Keratinocyte (primary cell): ENCODE data around the gene DRD3. TPM values are rescaled to one million over a fixed set of nuclear protein-coding genes. Genes with fewer than 3 reads are reported as not detected.

Source experiments
- DNase-seq: peaks from one replicate; pipeline ENCODE4 v3.0.0-alpha.2; 2011; ENCODE audit warnings: low read depth, missing footprints, low spot score
- FAIRE-seq: peaks from 2 replicates; lab custom pipeline; 2011; peaks lifted over from hg19 to GRCh38; lab: Jason Lieb, UNC
- H2AFZ ChIP-seq: 2 replicates; pipeline ENCODE4 v1.6.0; 2012; ENCODE audit warnings: low read length, control low read depth, inconsistent platforms; ENCODE audit not compliant: control insufficient read depth
- H3K27ac ChIP-seq: 2 replicates; pipeline ENCODE4 v1.5.1; 2011; ENCODE audit warnings: low read length; ENCODE audit not compliant: control insufficient read depth, insufficient read depth
- H3K27me3 ChIP-seq: 3 replicates; pipeline ENCODE4 v1.6.0; 2011; ENCODE audit warnings: low read length; ENCODE audit not compliant: control insufficient read depth, insufficient read depth; ENCODE audit errors: extremely low read depth
- H3K36me3 ChIP-seq, 2 experiments: 2 replicates in 1 of 2; 3 replicates in 1 of 2; pipeline ENCODE4 v1.5.1; 2011; ENCODE audit warnings: low read length in 2 of 2, mild to moderate bottlenecking in 1 of 2; ENCODE audit not compliant: control insufficient read depth in 2 of 2, insufficient read depth in 2 of 2; ENCODE audit errors: extremely low read depth in 1 of 2
- H3K4me1 ChIP-seq: 3 replicates; pipeline ENCODE4 v1.5.1; 2011; ENCODE audit warnings: low read length; ENCODE audit not compliant: control insufficient read depth, insufficient read depth; ENCODE audit errors: extremely low read depth
- H3K4me2 ChIP-seq: 3 replicates; pipeline ENCODE4 v1.6.0; 2011; ENCODE audit warnings: low read depth, low read length; ENCODE audit not compliant: control insufficient read depth, insufficient read depth; ENCODE audit errors: extremely low read depth
- H3K4me3 ChIP-seq, 3 experiments: fragments of 200-600 bp in 1 of 3; sonication (generic) in 1 of 3; 2 replicates in 2 of 3; 3 replicates in 1 of 3; pipeline ENCODE4 v1.5.1; 2011 to 2016; ENCODE audit warnings: low read length in 3 of 3, mild to moderate bottlenecking in 3 of 3, control low read depth in 2 of 3, inconsistent platforms in 1 of 3, low read depth in 1 of 3, mixed read lengths in 1 of 3, mixed run types in 1 of 3, moderate library complexity in 1 of 3; ENCODE audit not compliant: control insufficient read depth in 2 of 3, insufficient read depth in 2 of 3; ENCODE audit errors: extremely low read depth in 1 of 3
- H3K79me2 ChIP-seq: 2 replicates; pipeline ENCODE4 v1.6.0; 2012; ENCODE audit warnings: low read length; ENCODE audit not compliant: control insufficient read depth, insufficient read depth
- H3K9ac ChIP-seq: 3 replicates; pipeline ENCODE4 v1.6.0; 2011; ENCODE audit warnings: low read length; ENCODE audit not compliant: control insufficient read depth, insufficient read depth; ENCODE audit errors: extremely low read depth
- H3K9me1 ChIP-seq: 3 replicates; pipeline ENCODE4 v1.6.0; 2011; ENCODE audit warnings: low read length; ENCODE audit not compliant: control insufficient read depth, insufficient read depth; ENCODE audit errors: extremely low read depth
- H3K9me3 ChIP-seq: 2 replicates; pipeline ENCODE4 v1.5.1; 2012; ENCODE audit warnings: low read depth, low read length; ENCODE audit not compliant: control insufficient read depth
- H4K20me1 ChIP-seq: 3 replicates; pipeline ENCODE4 v1.6.0; 2011; ENCODE audit warnings: low read length; ENCODE audit not compliant: control insufficient read depth, insufficient read depth; ENCODE audit errors: extremely low read depth
- EZH2 ChIP-seq: IDR thresholded peaks from one replicate; pipeline ENCODE4 v1.6.1; 2012; ENCODE audit warnings: inconsistent platforms, mild to moderate bottlenecking, low read length, moderate library complexity
- dilution Hi-C: fragments of 300-500 bp; cut with MboI; formaldehyde crosslinking; loops from one replicate; pipeline ENCODE4 v1.7.0; 2020; ENCODE audit warnings: low sequenced_read_pairs; ENCODE audit not compliant: extremely low pct_ligation_motif_present
- polyA plus RNA-seq, 5 experiments: library from polyadenylated mRNA; depleted of rRNA in 3 of 5; stranded (reverse) in 3 of 5; stranded (forward) in 1 of 5; unstranded in 1 of 5; fragments of >200 nt; gene quantifications; 1 replicate in 1 of 5; 2 replicates in 3 of 5; 3 replicates in 1 of 5; pipeline versions ENCODE4 v1.2.1 to v1.2.3, GENCODE V29; 2011 to 2012; ENCODE audit warnings: missing spikeins in 2 of 5, low read depth in 1 of 5, low replicate concordance in 1 of 5
- TF ChIP-seq, protein P1 (sequence below), 3 experiments: IDR thresholded peaks in 1 of 3; conservative IDR thresholded peaks in 1 of 3; optimal IDR thresholded peaks in 1 of 3; 2 replicates in 2 of 3; 3 replicates in 1 of 3; pipeline versions ENCODE3 to v1.5.1; 2011; ENCODE audit warnings: low read length in 3 of 3, mild to moderate bottlenecking in 3 of 3, moderate library complexity in 2 of 3, control low read depth in 1 of 3, inconsistent platforms in 1 of 3; ENCODE audit not compliant: insufficient read depth in 2 of 3; ENCODE audit errors: extremely low read depth in 1 of 3

Gene DRD3
- polyA plus RNA-seq, 1 donor (not counting 4 experiments of a cell fraction or from before 2014, with no cell fraction given), result not detected

DNA sequence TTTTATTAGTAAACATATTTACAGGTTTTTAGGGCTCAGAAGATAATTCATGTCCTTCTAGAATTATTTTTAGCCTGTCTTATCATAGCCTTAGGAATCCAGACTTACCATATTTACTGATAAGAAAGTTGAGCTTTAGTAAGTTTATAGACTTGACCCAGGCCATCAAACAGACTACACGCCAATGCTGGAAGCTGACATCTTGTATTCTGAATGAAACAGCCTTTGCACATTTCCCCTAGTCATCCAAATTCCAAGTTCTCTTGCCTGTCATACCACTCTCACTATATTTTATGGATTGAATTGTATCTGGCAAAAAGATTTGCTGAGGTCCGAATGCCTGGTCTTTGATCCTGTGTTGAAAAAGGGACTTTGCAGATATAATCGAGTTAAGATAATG is 58.6 kb downstream of the DRD3 start:
- Histone ChIP-seq H3K27me3 (no peaks in the 10 kb centered on the region), H3K79me2 (no peaks in the 10 kb centered on the region), H3K4me1 (no peaks in the 10 kb centered on the region), H3K4me2 (no peak overlapping the region), H4K20me1 (no peaks in the 10 kb centered on the region), H2AFZ (no peak overlapping the region), H3K9me1 (no peaks in the 10 kb centered on the region), H3K36me3 (no peaks in the 10 kb centered on the region), H3K9me3 (no peaks in the 10 kb centered on the region), H3K9ac (no peak overlapping the region), H3K4me3 (no peak overlapping the region), H3K27ac (no peak overlapping the region)
- no peak for TF ChIP-seq EZH2
- TF ChIP-seq, protein P1, sequence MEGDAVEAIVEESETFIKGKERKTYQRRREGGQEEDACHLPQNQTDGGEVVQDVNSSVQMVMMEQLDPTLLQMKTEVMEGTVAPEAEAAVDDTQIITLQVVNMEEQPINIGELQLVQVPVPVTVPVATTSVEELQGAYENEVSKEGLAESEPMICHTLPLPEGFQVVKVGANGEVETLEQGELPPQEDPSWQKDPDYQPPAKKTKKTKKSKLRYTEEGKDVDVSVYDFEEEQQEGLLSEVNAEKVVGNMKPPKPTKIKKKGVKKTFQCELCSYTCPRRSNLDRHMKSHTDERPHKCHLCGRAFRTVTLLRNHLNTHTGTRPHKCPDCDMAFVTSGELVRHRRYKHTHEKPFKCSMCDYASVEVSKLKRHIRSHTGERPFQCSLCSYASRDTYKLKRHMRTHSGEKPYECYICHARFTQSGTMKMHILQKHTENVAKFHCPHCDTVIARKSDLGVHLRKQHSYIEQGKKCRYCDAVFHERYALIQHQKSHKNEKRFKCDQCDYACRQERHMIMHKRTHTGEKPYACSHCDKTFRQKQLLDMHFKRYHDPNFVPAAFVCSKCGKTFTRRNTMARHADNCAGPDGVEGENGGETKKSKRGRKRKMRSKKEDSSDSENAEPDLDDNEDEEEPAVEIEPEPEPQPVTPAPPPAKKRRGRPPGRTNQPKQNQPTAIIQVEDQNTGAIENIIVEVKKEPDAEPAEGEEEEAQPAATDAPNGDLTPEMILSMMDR (optimal IDR thresholded peaks at IDR 0.05 in 1 of 3, IDR thresholded peaks at IDR 0.05 in 1 of 3, conservative IDR thresholded peaks at IDR 0.05 in 1 of 3; ENCODE audit: extremely low read depth in 1 of 3, insufficient read depth in 2 of 3, low read length in 3 of 3), result no peak
- no peak for FAIRE-seq
- dilution Hi-C loops, result no loop called here
- no peak for DNase-seq

DNA sequence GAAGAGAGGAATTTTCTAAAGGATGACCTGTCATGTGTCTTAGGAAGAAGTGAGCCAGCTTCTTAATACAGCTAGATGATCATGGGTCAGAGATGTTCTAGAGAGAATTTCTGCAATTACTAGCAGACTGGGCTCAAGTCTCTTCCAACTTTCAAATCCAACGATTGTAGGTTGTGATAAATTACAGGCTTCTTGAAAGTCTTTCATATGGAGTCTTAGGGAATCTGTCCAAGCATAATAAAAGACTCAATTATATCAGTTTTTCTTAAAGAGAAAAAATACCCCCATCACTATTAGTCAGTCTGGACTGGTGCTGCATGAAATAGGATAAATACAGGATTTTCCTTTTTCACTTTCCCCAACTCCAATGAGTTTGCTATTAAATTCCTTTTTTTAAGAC is 59.1 kb downstream of the DRD3 start:
- Histone ChIP-seq H3K79me2 (no peaks in the 10 kb centered on the region), H3K9me1 (no peaks in the 10 kb centered on the region), H3K27ac (no peak overlapping the region), H4K20me1 (no peaks in the 10 kb centered on the region), H3K9me3 (no peaks in the 10 kb centered on the region), H3K36me3 (no peaks in the 10 kb centered on the region), H3K9ac (no peak overlapping the region), H2AFZ (no peak overlapping the region), H3K4me1 (no peaks in the 10 kb centered on the region), H3K4me3 (no peak overlapping the region), H3K4me2 (no peak overlapping the region), H3K27me3 (no peaks in the 10 kb centered on the region)
- TF ChIP-seq, protein P1 (optimal IDR thresholded peaks at IDR 0.05 in 1 of 3, IDR thresholded peaks at IDR 0.05 in 1 of 3, conservative IDR thresholded peaks at IDR 0.05 in 1 of 3; ENCODE audit: extremely low read depth in 1 of 3, insufficient read depth in 2 of 3, low read length in 3 of 3), result no peak
- TF ChIP-seq EZH2, result no peak
- dilution Hi-C loops, result no loop called here
- no peak for DNase-seq
- no peak for FAIRE-seq
